ENCODE measurements around the gene BICRAL.

The BICRAL gene

GRCh38 chr6:42877695-42878094 is 95.8 kb downstream of the BICRAL start:
- TF ChIP-seq TAF1 (IDR thresholded peaks at IDR 0.05; ENCODE audit: borderline replicate concordance, insufficient read depth, low read length) (no peak), POLR2AphosphoS5 (IDR thresholded peaks at IDR 0.05; ENCODE audit: low read depth, low read length) (no peak), FOXP2 (optimal IDR thresholded peaks at IDR 0.05; ENCODE audit: borderline replicate concordance, extremely low read depth, extremely low read length, insufficient read depth) (no peak), REST (IDR thresholded peaks at IDR 0.05; ENCODE audit: insufficient read depth in 1 of 2, low read depth in 2 of 2, low read length in 2 of 2) (no peak), SIN3A (IDR thresholded peaks at IDR 0.05; ENCODE audit: borderline replicate concordance, insufficient read depth, low read length) (no peak)

GRCh38 chr6:42879372-42880239 is 97.8 kb downstream of the BICRAL start, which contains the start of gene RPL7L1:
Gene RPL7L1 (plus strand): TSS chr6:42879616. CDS start chr6:42879911, 295 bp downstream.
- TF ChIP-seq POLR2AphosphoS5 (IDR thresholded peaks at IDR 0.05; ENCODE audit: low read depth, low read length) (peak; percentile 98), TAF1 (IDR thresholded peaks at IDR 0.05; ENCODE audit: borderline replicate concordance, insufficient read depth, low read length) (peak; percentile 94), REST (IDR thresholded peaks at IDR 0.05; ENCODE audit: insufficient read depth in 1 of 2, low read depth in 2 of 2, low read length in 2 of 2) (peak in 1 of 2 experiments; percentile 79; a peak in 1 of 4 replicates), SIN3A (IDR thresholded peaks at IDR 0.05; ENCODE audit: borderline replicate concordance, insufficient read depth, low read length) (peak; percentile 70; the same call in 1 of the 2 replicates), FOXP2 (optimal IDR thresholded peaks at IDR 0.05; ENCODE audit: borderline replicate concordance, extremely low read depth, extremely low read length, insufficient read depth) (peak; percentile 81)

- TF ChIP-seq POLR2AphosphoS5 (IDR thresholded peaks at IDR 0.05; ENCODE audit: low read depth, low read length) (no peak), TAF1 (IDR thresholded peaks at IDR 0.05; ENCODE audit: borderline replicate concordance, insufficient read depth, low read length) (no peak), SIN3A (IDR thresholded peaks at IDR 0.05; ENCODE audit: borderline replicate concordance, insufficient read depth, low read length) (no peak), FOXP2 (optimal IDR thresholded peaks at IDR 0.05; ENCODE audit: borderline replicate concordance, extremely low read depth, extremely low read length, insufficient read depth) (no peak), REST (IDR thresholded peaks at IDR 0.05; ENCODE audit: insufficient read depth in 1 of 2, low read depth in 2 of 2, low read length in 2 of 2) (no peak)
These were observed 103.8 kb downstream of the BICRAL start for GRCh38 chr6:42885702-42886101.

- TF ChIP-seq SIN3A (IDR thresholded peaks at IDR 0.05; ENCODE audit: borderline replicate concordance, insufficient read depth, low read length) = no peak
- TF ChIP-seq FOXP2 (optimal IDR thresholded peaks at IDR 0.05; ENCODE audit: borderline replicate concordance, extremely low read depth, extremely low read length, insufficient read depth) = no peak
- TF ChIP-seq POLR2AphosphoS5 (IDR thresholded peaks at IDR 0.05; ENCODE audit: low read depth, low read length) = no peak
- TF ChIP-seq TAF1 (IDR thresholded peaks at IDR 0.05; ENCODE audit: borderline replicate concordance, insufficient read depth, low read length) = no peak
- TF ChIP-seq REST (IDR thresholded peaks at IDR 0.05; ENCODE audit: insufficient read depth in 1 of 2, low read depth in 2 of 2, low read length in 2 of 2) = no peak
These were observed 108.0 kb downstream of the BICRAL start for GRCh38 chr6:42889815-42890214.

All from PFSK-1 (cell line).